ENCODE results near the gene GREB1L. TPM values are rescaled to one million over a fixed set of nuclear protein-coding genes. Genes with fewer than 3 reads are reported as not detected.

Gene GREB1L
- total and polyA plus RNA-seq, 10 of the 15 experiments (the other 5 are each of a cell fraction or from before 2014, with no cell fraction given): under 0.01 to 0.11 (median 0.03) TPM; not detected in 1

DNA sequence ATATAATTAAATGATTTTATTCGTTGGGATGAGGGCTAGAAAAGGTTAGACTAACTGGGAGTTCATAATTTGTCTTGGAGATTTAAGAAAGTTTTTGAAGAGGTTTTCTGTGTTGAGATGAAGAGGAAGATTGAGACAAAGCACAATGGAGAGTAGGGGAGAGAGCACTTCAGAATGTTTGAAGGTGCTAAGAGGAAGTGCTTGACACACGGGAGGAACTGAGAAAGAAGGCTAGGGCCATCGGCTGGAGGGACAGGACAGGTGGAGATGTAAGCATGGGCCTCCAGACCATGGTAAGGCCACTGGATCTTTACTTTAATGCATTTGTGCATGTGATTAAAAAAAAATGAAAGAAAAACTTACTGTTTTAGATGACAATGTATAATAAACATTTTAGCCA lies 31.5 kb downstream of the GREB1L start:
- no peak overlapping the region for H2AFZ ChIP-seq (ENCODE audit: control insufficient read depth, low read depth, low read length)
- no peak overlapping the region for H3K27ac ChIP-seq (ENCODE audit: control insufficient read depth, insufficient read depth)
- H3K4me2 ChIP-seq (ENCODE audit: control insufficient read depth, insufficient read depth): no peak overlapping the region
- WGBS (ENCODE audit: insufficient coverage, insufficient replicate concordance, low lambda C conversion rate, missing lambda C conversion rate): 7% methylated on average over 3 of the region's 3 CpGs
- H3K9ac ChIP-seq (ENCODE audit: control insufficient read depth, insufficient read depth, low read length): no peak overlapping the region
- no peak for ATAC-seq
- in situ Hi-C loops (cut with MboI): no loop called here
- H3K4me3 ChIP-seq: no peak overlapping the region
- no peaks in the 10 kb centered on the region for H3K36me3 ChIP-seq (ENCODE audit: control insufficient read depth in 2 of 2, insufficient read depth in 2 of 2, low read length in 1 of 2)
- intact Hi-C loops (cut with micrococcal nuclease; ENCODE audit: unreplicated experiment): no loop called here
- BruUV-seq (replicated peaks): no TSS peak
- FAIRE-seq: no peak
- ChIA-PET POLR2A (no interaction called here), RAD21 (ENCODE audit: unreplicated experiment) (no interaction called here), CTCF (no interaction called here), SMC1A (ENCODE audit: uncharacterized antibody, unreplicated experiment) (interaction anchor here (0.6 kb wide), 1 partner anchor 152 kb away, joined by 3 read pairs; no protein-coding TSS in a partner anchor)
- H4K20me1 ChIP-seq (ENCODE audit: control insufficient read depth, insufficient read depth): no peaks in the 10 kb centered on the region
- DNase-seq (ENCODE audit: low read depth, low spot score): no peak
- H3K79me2 ChIP-seq (ENCODE audit: control insufficient read depth, insufficient read depth, low read length): no peaks in the 10 kb centered on the region
- H3K4me1 ChIP-seq (ENCODE audit: control insufficient read depth, insufficient read depth, low read length): no peaks in the 10 kb centered on the region
- no peaks in the 10 kb centered on the region for H3K9me3 ChIP-seq (replicated peaks; ENCODE audit: control insufficient read depth, insufficient read depth, low read length)
- no peaks in the 10 kb centered on the region for H3K27me3 ChIP-seq (replicated peaks in 1 of 2; ENCODE audit: control insufficient read depth in 2 of 2, insufficient read depth in 2 of 2, low read length in 1 of 2)
- peak; percentile 61; the same call in 1 of the 2 replicates for TF ChIP-seq SPI1 (IDR thresholded peaks at IDR 0.05; ENCODE audit: borderline replicate concordance, insufficient read depth, low read depth, low read length)
- no peak for TF ChIP-seq HDGF (IDR thresholded peaks at IDR 0.05)

DNA sequence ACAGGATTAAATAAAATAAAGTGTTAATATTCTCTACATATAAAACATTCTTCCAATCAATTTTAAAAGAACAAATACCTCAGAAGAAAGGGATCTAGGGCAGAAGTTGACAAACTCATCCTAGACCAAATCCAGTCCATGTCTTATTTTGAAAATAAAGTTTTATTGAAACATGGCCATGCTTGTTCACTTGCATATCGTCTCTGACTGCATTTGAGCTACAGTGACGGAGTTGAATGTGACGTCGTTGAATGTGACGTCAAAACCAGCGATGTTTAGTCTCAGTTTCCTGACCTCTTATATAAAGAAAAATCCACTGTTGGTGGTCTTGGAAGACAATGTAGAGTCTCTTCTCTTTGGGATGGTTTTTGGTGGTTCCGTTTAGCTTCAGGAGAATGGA lies 33.6 kb downstream of the GREB1L start:
- Histone ChIP-seq H3K9me3 (replicated peaks; ENCODE audit: control insufficient read depth, insufficient read depth, low read length) (no peaks in the 10 kb centered on the region), H4K20me1 (ENCODE audit: control insufficient read depth, insufficient read depth) (no peaks in the 10 kb centered on the region), H3K4me2 (ENCODE audit: control insufficient read depth, insufficient read depth) (no peak overlapping the region), H2AFZ (ENCODE audit: control insufficient read depth, low read depth, low read length) (no peak overlapping the region), H3K4me1 (ENCODE audit: control insufficient read depth, insufficient read depth, low read length) (no peaks in the 10 kb centered on the region), H3K79me2 (ENCODE audit: control insufficient read depth, insufficient read depth, low read length) (no peaks in the 10 kb centered on the region), H3K27ac (ENCODE audit: control insufficient read depth, insufficient read depth) (no peak overlapping the region), H3K36me3 (ENCODE audit: control insufficient read depth in 2 of 2, insufficient read depth in 2 of 2, low read length in 1 of 2) (no peaks in the 10 kb centered on the region), H3K9ac (ENCODE audit: control insufficient read depth, insufficient read depth, low read length) (no peak overlapping the region), H3K4me3 (no peak overlapping the region), H3K27me3 (replicated peaks in 1 of 2; ENCODE audit: control insufficient read depth in 2 of 2, insufficient read depth in 2 of 2, low read length in 1 of 2) (no peaks in the 10 kb centered on the region)
- intact Hi-C loops (cut with micrococcal nuclease; ENCODE audit: unreplicated experiment) (no loop called here), in situ Hi-C loops (cut with MboI) (no loop called here)
- CTCF ChIA-PET: no interaction called here
- SMC1A ChIA-PET (ENCODE audit: uncharacterized antibody, unreplicated experiment): no interaction called here
- POLR2A ChIA-PET: no interaction called here
- TF ChIP-seq MTA2 (IDR thresholded peaks at IDR 0.05; ENCODE audit: low read depth): no peak
- TF ChIP-seq, protein P1, sequence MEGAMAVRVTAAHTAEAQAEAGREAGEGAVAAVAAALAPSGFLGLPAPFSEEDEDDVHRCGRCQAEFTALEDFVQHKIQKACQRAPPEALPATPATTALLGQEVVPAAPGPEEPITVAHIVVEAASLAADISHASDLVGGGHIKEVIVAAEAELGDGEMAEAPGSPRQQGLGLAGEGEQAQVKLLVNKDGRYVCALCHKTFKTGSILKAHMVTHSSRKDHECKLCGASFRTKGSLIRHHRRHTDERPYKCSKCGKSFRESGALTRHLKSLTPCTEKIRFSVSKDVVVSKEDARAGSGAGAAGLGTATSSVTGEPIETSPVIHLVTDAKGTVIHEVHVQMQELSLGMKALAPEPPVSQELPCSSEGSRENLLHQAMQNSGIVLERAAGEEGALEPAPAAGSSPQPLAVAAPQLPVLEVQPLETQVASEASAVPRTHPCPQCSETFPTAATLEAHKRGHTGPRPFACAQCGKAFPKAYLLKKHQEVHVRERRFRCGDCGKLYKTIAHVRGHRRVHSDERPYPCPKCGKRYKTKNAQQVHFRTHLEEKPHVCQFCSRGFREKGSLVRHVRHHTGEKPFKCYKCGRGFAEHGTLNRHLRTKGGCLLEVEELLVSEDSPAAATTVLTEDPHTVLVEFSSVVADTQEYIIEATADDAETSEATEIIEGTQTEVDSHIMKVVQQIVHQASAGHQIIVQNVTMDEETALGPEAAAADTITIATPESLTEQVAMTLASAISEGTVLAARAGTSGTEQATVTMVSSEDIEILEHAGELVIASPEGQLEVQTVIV (IDR thresholded peaks at IDR 0.05; ENCODE audit: borderline replicate concordance, partially characterized antibody): no peak
- no peak for TF ChIP-seq MTA3 (IDR thresholded peaks at IDR 0.05; ENCODE audit: borderline replicate concordance, low read length)
- no peak for TF ChIP-seq FOS (IDR thresholded peaks at IDR 0.05; ENCODE audit: borderline replicate concordance, extremely low read depth, insufficient read length)
- TF ChIP-seq ZZZ3 (IDR thresholded peaks at IDR 0.05; ENCODE audit: control insufficient read depth, insufficient read length, low read depth): no peak
- no peak for TF ChIP-seq ZNF217 (IDR thresholded peaks at IDR 0.05)
- TF ChIP-seq CHD2 (IDR thresholded peaks at IDR 0.05; ENCODE audit: borderline replicate concordance, low read depth, low read length): no peak
- no peak for TF ChIP-seq KDM1A (IDR thresholded peaks at IDR 0.05; ENCODE audit: borderline replicate concordance)
- no peak for TF ChIP-seq POLR2AphosphoS5 (IDR thresholded peaks at IDR 0.05; ENCODE audit: low read length)
- TF ChIP-seq NRF1 (conservative IDR thresholded peaks at IDR 0.05; ENCODE audit: low read depth, low read length): no peak
- no peak for TF ChIP-seq BHLHE40 (IDR thresholded peaks at IDR 0.05; ENCODE audit: borderline replicate concordance in 1 of 2, low read depth in 2 of 2, low read length in 1 of 2)
- no peak for TF ChIP-seq NFXL1 (IDR thresholded peaks at IDR 0.05; ENCODE audit: borderline replicate concordance)
- no peak for FAIRE-seq
- RAD21 ChIA-PET (ENCODE audit: unreplicated experiment): no interaction called here
- BruUV-seq (replicated peaks): no TSS peak
- no peak for ATAC-seq
- DNase-seq (ENCODE audit: low read depth, low spot score): no peak
- 84% methylated on average over 7 of the region's 7 CpGs for WGBS (ENCODE audit: insufficient coverage, insufficient replicate concordance, low lambda C conversion rate, missing lambda C conversion rate)

Data from GM12878 (cell line).